HL-60 (cell line): ENCODE measurements around the gene ZFP90.

Experiments
- TF ChIP-seq, protein P1 (sequence below): IDR thresholded peaks from 2 replicates; pipeline ENCODE4 v1.6.1; 2012; ENCODE audit warnings: low read depth; ENCODE audit not compliant: insufficient replicate concordance
- TF ChIP-seq, protein P2 (sequence below): IDR thresholded peaks from one replicate; pipeline ENCODE4 v1.5.1; 2011; ENCODE audit warnings: low read length, control low read depth, inconsistent platforms; ENCODE audit not compliant: insufficient read depth

- TF ChIP-seq, protein P1, sequence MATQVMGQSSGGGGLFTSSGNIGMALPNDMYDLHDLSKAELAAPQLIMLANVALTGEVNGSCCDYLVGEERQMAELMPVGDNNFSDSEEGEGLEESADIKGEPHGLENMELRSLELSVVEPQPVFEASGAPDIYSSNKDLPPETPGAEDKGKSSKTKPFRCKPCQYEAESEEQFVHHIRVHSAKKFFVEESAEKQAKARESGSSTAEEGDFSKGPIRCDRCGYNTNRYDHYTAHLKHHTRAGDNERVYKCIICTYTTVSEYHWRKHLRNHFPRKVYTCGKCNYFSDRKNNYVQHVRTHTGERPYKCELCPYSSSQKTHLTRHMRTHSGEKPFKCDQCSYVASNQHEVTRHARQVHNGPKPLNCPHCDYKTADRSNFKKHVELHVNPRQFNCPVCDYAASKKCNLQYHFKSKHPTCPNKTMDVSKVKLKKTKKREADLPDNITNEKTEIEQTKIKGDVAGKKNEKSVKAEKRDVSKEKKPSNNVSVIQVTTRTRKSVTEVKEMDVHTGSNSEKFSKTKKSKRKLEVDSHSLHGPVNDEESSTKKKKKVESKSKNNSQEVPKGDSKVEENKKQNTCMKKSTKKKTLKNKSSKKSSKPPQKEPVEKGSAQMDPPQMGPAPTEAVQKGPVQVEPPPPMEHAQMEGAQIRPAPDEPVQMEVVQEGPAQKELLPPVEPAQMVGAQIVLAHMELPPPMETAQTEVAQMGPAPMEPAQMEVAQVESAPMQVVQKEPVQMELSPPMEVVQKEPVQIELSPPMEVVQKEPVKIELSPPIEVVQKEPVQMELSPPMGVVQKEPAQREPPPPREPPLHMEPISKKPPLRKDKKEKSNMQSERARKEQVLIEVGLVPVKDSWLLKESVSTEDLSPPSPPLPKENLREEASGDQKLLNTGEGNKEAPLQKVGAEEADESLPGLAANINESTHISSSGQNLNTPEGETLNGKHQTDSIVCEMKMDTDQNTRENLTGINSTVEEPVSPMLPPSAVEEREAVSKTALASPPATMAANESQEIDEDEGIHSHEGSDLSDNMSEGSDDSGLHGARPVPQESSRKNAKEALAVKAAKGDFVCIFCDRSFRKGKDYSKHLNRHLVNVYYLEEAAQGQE, result no peak
- TF ChIP-seq, protein P2, sequence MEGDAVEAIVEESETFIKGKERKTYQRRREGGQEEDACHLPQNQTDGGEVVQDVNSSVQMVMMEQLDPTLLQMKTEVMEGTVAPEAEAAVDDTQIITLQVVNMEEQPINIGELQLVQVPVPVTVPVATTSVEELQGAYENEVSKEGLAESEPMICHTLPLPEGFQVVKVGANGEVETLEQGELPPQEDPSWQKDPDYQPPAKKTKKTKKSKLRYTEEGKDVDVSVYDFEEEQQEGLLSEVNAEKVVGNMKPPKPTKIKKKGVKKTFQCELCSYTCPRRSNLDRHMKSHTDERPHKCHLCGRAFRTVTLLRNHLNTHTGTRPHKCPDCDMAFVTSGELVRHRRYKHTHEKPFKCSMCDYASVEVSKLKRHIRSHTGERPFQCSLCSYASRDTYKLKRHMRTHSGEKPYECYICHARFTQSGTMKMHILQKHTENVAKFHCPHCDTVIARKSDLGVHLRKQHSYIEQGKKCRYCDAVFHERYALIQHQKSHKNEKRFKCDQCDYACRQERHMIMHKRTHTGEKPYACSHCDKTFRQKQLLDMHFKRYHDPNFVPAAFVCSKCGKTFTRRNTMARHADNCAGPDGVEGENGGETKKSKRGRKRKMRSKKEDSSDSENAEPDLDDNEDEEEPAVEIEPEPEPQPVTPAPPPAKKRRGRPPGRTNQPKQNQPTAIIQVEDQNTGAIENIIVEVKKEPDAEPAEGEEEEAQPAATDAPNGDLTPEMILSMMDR, result no peak
Observed at GRCh38 chr16:68577352-68577853, 38.3 kb downstream of the ZFP90 start.
